Prostate gland (tissue), 2 donors: ENCODE results near the gene RCAN1.

ENCODE experiments used
- CTCF ChIP-seq, 4 experiments: fragments of 200-600 bp in 2 of 4; fragments of 450-650 bp in 2 of 4; sonication (generic) in 2 of 4; IDR thresholded peaks; 1 replicate in 3 of 4; 2 replicates in 1 of 4; pipeline ENCODE4 v1.5.1; 2016 to 2019; ENCODE audit warnings: antibody characterized with exemption in 4 of 4, mild to moderate bottlenecking in 2 of 4, moderate library complexity in 2 of 4
- POLR2A ChIP-seq: fragments of 450-650 bp; IDR thresholded peaks from one replicate; pipeline ENCODE4 v1.6.1; 2016; ENCODE audit warnings: antibody characterized with exemption, mild to moderate bottlenecking
- POLR2AphosphoS5 ChIP-seq: sonication (generic); formaldehyde crosslinking; IDR thresholded peaks from one replicate; pipeline ENCODE4 v1.6.1; 2017; ENCODE audit warnings: antibody characterized with exemption

- TF ChIP-seq CTCF (IDR thresholded peaks at IDR 0.05), result no peak
- no peak for TF ChIP-seq POLR2AphosphoS5
- TF ChIP-seq POLR2A, result no peak
Observed at GRCh38 chr21:34615487-34615814, 538 bp upstream of the RCAN1 start.
